ENCODE measurements around the gene MAMDC2.

MAMDC2 gene

DNA sequence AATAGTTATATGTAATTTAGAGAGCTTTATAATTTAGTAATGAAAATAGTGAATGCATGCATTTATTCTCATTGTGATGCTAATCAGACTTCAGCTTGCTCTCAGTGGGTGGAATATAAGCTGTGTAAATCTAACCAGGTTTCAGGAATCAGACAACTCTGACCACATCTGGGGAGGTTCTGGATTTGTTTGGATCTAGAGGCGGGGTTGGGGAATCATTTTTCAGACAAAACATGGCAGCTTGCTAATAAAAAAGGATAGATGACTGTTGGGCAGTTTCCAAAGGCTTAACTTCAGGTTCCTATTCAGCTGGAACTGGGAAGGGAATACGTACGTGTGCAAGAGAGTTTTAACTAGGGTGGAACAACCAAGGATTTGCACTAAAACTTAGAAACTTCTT lies 43.2 kb upstream of the MAMDC2 start (continued):
- TF ChIP-seq TCF4 (CRISPR knock-in tag; IDR thresholded peaks at IDR 0.05; ENCODE audit: borderline replicate concordance) (no peak), ZNF8 (CRISPR knock-in tag; IDR thresholded peaks at IDR 0.05) (no peak), TOX (CRISPR knock-in tag; IDR thresholded peaks at IDR 0.05; ENCODE audit: borderline replicate concordance) (no peak), GLIS3 (CRISPR knock-in tag; IDR thresholded peaks at IDR 0.05) (no peak), OSR1 (CRISPR knock-in tag; IDR thresholded peaks at IDR 0.05) (no peak), ZC3H10 (CRISPR knock-in tag; IDR thresholded peaks at IDR 0.05) (no peak), SNAI2 (CRISPR knock-in tag; IDR thresholded peaks at IDR 0.05) (no peak), CSDC2 (CRISPR knock-in tag; IDR thresholded peaks at IDR 0.05) (no peak), ESRRG (CRISPR knock-in tag; IDR thresholded peaks at IDR 0.05) (no peak)
- TF ChIP-seq, protein P1, sequence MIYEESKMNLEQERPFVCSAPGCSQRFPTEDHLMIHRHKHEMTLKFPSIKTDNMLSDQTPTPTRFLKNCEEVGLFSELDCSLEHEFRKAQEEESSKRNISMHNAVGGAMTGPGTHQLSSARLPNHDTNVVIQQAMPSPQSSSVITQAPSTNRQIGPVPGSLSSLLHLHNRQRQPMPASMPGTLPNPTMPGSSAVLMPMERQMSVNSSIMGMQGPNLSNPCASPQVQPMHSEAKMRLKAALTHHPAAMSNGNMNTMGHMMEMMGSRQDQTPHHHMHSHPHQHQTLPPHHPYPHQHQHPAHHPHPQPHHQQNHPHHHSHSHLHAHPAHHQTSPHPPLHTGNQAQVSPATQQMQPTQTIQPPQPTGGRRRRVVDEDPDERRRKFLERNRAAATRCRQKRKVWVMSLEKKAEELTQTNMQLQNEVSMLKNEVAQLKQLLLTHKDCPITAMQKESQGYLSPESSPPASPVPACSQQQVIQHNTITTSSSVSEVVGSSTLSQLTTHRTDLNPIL (CRISPR knock-in tag; IDR thresholded peaks at IDR 0.05; ENCODE audit: low read depth) = no peak

DNA sequence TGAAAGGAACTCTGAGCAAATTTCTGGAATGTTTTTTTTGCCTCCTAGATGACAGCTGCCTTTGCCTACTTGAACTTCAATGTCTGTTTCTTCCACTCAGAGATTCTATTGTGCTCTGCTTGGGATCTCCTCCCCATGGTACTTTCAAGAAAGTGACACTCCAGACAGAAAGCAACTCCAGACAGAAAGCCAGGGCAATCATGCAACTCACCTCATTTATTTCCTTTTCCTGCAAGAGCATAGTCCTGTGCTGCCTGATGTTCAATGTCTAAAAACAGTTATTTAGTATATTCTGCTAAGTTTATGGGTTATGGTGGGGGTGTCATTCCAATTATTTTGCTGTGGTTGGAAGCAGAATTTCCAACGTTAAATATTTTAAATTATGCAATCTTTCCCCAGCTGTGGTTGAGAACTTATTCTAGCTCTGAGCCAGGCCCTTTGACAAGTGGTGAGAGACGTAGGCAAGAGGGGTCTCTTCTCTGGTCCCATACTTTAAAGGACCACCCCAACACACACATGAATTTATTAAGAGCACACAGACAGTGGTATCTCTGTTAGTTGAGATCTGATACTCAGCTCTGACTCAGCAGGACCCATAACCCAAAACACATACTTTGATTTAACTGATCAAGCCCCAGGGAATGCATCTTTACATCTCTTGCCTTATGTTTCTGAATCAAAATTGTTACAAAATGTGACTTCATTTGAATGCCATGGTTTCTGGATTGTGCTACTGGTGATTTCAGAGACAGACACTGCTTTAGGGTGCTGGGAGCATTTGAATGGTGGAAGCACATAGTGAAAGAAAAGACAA lies 39.5 kb upstream of the MAMDC2 start:
- TF ChIP-seq ISL1 (CRISPR knock-in tag; IDR thresholded peaks at IDR 0.05) = no peak
- no peak for TF ChIP-seq ZNF565 (CRISPR knock-in tag; conservative IDR thresholded peaks at IDR 0.05; ENCODE audit: low read depth)
- no peak for TF ChIP-seq TSHZ2 (CRISPR knock-in tag; IDR thresholded peaks at IDR 0.05)
- no peak for TF ChIP-seq RARB (CRISPR knock-in tag; IDR thresholded peaks at IDR 0.05)
- TF ChIP-seq, protein P1 (CRISPR knock-in tag; IDR thresholded peaks at IDR 0.05; ENCODE audit: low read depth) = no peak
- no peak for TF ChIP-seq ZNF70 (CRISPR knock-in tag; IDR thresholded peaks at IDR 0.05)
- TF ChIP-seq BACH2 (CRISPR knock-in tag; IDR thresholded peaks at IDR 0.05; ENCODE audit: borderline replicate concordance) = no peak
- no peak for TF ChIP-seq ZFP30 (CRISPR knock-in tag; IDR thresholded peaks at IDR 0.05)
- no peak for TF ChIP-seq ZC3H10 (CRISPR knock-in tag; IDR thresholded peaks at IDR 0.05)
- no peak for TF ChIP-seq ZNF8 (CRISPR knock-in tag; IDR thresholded peaks at IDR 0.05)
- no peak for TF ChIP-seq ZFP3 (CRISPR knock-in tag; IDR thresholded peaks at IDR 0.05)
- no peak for TF ChIP-seq GLIS3 (CRISPR knock-in tag; IDR thresholded peaks at IDR 0.05)
- TF ChIP-seq PPARA (CRISPR knock-in tag; IDR thresholded peaks at IDR 0.05; ENCODE audit: borderline replicate concordance) = no peak
- no peak for ATAC-seq

GRCh38 chr9:70006306-70006705 lies 37.3 kb upstream of the MAMDC2 start:
- no peak for ATAC-seq
- TF ChIP-seq ZNF70 (CRISPR knock-in tag; IDR thresholded peaks at IDR 0.05) (no peak), PPARA (CRISPR knock-in tag; IDR thresholded peaks at IDR 0.05; ENCODE audit: borderline replicate concordance) (no peak), TCF4 (CRISPR knock-in tag; IDR thresholded peaks at IDR 0.05; ENCODE audit: borderline replicate concordance) (no peak)

GRCh38 chr9:70007831-70008230 lies 35.8 kb upstream of the MAMDC2 start:
- no peak for TF ChIP-seq TOX (CRISPR knock-in tag; IDR thresholded peaks at IDR 0.05; ENCODE audit: borderline replicate concordance)
- no peak for TF ChIP-seq OSR1 (CRISPR knock-in tag; IDR thresholded peaks at IDR 0.05)
- no peak for TF ChIP-seq ARNTL (CRISPR knock-in tag; IDR thresholded peaks at IDR 0.05; ENCODE audit: borderline replicate concordance, low read depth)
- TF ChIP-seq PATZ1 (CRISPR knock-in tag; IDR thresholded peaks at IDR 0.05; ENCODE audit: borderline replicate concordance) = no peak
- TF ChIP-seq ZNF8 (CRISPR knock-in tag; IDR thresholded peaks at IDR 0.05) = no peak
- no peak for TF ChIP-seq ZFP30 (CRISPR knock-in tag; IDR thresholded peaks at IDR 0.05)
- TF ChIP-seq BACH2 (CRISPR knock-in tag; IDR thresholded peaks at IDR 0.05; ENCODE audit: borderline replicate concordance) = no peak
- TF ChIP-seq ZNF70 (CRISPR knock-in tag; IDR thresholded peaks at IDR 0.05) = no peak
- TF ChIP-seq ZC3H10 (CRISPR knock-in tag; IDR thresholded peaks at IDR 0.05) = no peak
- TF ChIP-seq ZFP3 (CRISPR knock-in tag; IDR thresholded peaks at IDR 0.05) = no peak

More at GRCh38 chr9:70007831-70008230, 35.8 kb upstream of the MAMDC2 start:
- no peak for ATAC-seq

Data from SK-N-SH treated with all-trans-retinoic acid at 6 μM for 48 hours (cell line).